ENCODE results near the gene NOXRED1. TPM values are rescaled to one million over a fixed set of nuclear protein-coding genes. Genes with fewer than 3 reads are reported as not detected.

NOXRED1 gene
- total and polyA plus RNA-seq, 10 of the 15 experiments (the other 5 are each of a cell fraction or from before 2014, with no cell fraction given): 0.06 to 0.62 (median 0.14) TPM

DNA sequence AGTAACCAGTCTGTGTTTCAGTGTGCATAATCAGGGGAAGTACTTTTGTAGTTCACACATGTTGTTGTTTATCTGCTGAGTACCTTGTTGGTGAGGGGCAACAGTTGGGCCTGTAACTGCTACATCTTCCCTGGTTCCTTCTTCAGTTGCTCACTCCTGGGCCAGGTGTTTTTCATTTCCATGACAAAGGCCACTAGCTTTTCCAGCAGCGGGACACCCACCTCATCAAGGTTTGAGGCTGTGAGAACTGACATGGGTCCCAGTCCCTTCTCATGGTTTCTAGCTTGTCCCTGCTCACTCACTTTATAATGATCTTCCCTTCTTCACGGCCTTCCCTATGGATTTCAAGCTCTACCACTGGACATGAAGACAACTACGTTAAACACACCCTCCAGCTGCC is 1.5 kb upstream of the NOXRED1 start:
- SMC1A ChIA-PET (ENCODE audit: uncharacterized antibody, unreplicated experiment): interaction anchor here (0.7 kb wide), 1 partner anchor 118 kb away, joined by 3 read pairs; no protein-coding TSS in a partner anchor
- POLR2A ChIA-PET: no interaction called here
- ATAC-seq (no peak), DNase-seq (ENCODE audit: low read depth, low spot score) (no peak), FAIRE-seq (no peak)
- RAD21 ChIA-PET (ENCODE audit: unreplicated experiment): no interaction called here
- BruUV-seq (replicated peaks): no TSS peak
- no peaks in the 10 kb centered on the region for H3K27me3 ChIP-seq (replicated peaks in 1 of 2; ENCODE audit: control insufficient read depth in 2 of 2, insufficient read depth in 2 of 2, low read length in 1 of 2)
- no peak for TF ChIP-seq IRF5 (IDR thresholded peaks at IDR 0.05; ENCODE audit: borderline replicate concordance)
- TF ChIP-seq ZNF24 (IDR thresholded peaks at IDR 0.05): no peak
- no peak for TF ChIP-seq RB1 (IDR thresholded peaks at IDR 0.05; ENCODE audit: borderline replicate concordance)
- TF ChIP-seq RBBP5 (conservative IDR thresholded peaks at IDR 0.05): no peak
- no peak for TF ChIP-seq SREBF1 (IDR thresholded peaks at IDR 0.05; ENCODE audit: low read length)
- no peak for TF ChIP-seq TAF1 (IDR thresholded peaks at IDR 0.05; ENCODE audit: borderline replicate concordance, low read depth, low read length)
- no peak for TF ChIP-seq CHD1 (IDR thresholded peaks at IDR 0.05; ENCODE audit: low read depth, low read length)
- no peak for TF ChIP-seq HCFC1 (IDR thresholded peaks at IDR 0.05; ENCODE audit: low read length)
- no peak for TF ChIP-seq CBX3 (IDR thresholded peaks at IDR 0.05; ENCODE audit: borderline replicate concordance, low read depth)
- H2AFZ ChIP-seq (ENCODE audit: control insufficient read depth, low read depth, low read length): no peak overlapping the region
- H3K79me2 ChIP-seq (ENCODE audit: control insufficient read depth, insufficient read depth, low read length): no peaks in the 10 kb centered on the region
- CTCF ChIA-PET: no interaction called here
- H3K9ac ChIP-seq (ENCODE audit: control insufficient read depth, insufficient read depth, low read length): no peak overlapping the region
- H3K36me3 ChIP-seq (ENCODE audit: control insufficient read depth in 2 of 2, insufficient read depth in 2 of 2, low read length in 1 of 2): peaks cover 7 to 35% of the 10 kb centered on the region in 2 experiments
- no peak overlapping the region for H3K4me3 ChIP-seq
- whole genome bisulfite sequencing (ENCODE audit: insufficient coverage, insufficient replicate concordance, low lambda C conversion rate, missing lambda C conversion rate): 98% methylated on average over 3 of the region's 3 CpGs
- no peaks in the 10 kb centered on the region; the same call in 2 of the 3 replicates for H3K9me3 ChIP-seq (replicated peaks; ENCODE audit: control insufficient read depth, insufficient read depth, low read length)
- intact Hi-C loops (cut with micrococcal nuclease; ENCODE audit: unreplicated experiment): no loop called here
- no peaks in the 10 kb centered on the region for H4K20me1 ChIP-seq (ENCODE audit: control insufficient read depth, insufficient read depth)
- no peaks in the 10 kb centered on the region for H3K4me1 ChIP-seq (ENCODE audit: control insufficient read depth, insufficient read depth, low read length)
- no peak overlapping the region for H3K27ac ChIP-seq (ENCODE audit: control insufficient read depth, insufficient read depth)
- H3K4me2 ChIP-seq (ENCODE audit: control insufficient read depth, insufficient read depth): no peak overlapping the region
- in situ Hi-C loops (cut with MboI): no loop called here

Data from GM12878 (cell line).